Measurements from ENCODE around the gene SLC49A3.
A peak's percentile ranks its signal among the peaks of the same experiment; 100 is the strongest.
"Not testable (repeated sequence)": the region's sequence is repeated elsewhere in the genome, so short reads cannot be mapped to it uniquely, and the experiment has no call there.

SLC49A3 gene

GRCh38 chr4:722169-722725 lies 33.3 kb upstream of the SLC49A3 start:
- DNase-seq (ENCODE audit: low read depth in 1 of 2, low spot score in 1 of 2), result no peak

- no peak for DNase-seq (ENCODE audit: low read depth in 1 of 2, low spot score in 1 of 2)
Observed at GRCh38 chr4:721261-722168, 32.6 kb upstream of the SLC49A3 start.

- DNase-seq (ENCODE audit: low read depth in 1 of 2, low spot score in 1 of 2), result no peak
Observed at GRCh38 chr4:720111-720860, 31.3 kb upstream of the SLC49A3 start.

- DNase-seq (ENCODE audit: low read depth in 1 of 2, low spot score in 1 of 2), result no peak
Observed at GRCh38 chr4:718460-718859, 29.5 kb upstream of the SLC49A3 start.

GRCh38 chr4:717601-718320 lies 28.8 kb upstream of the SLC49A3 start:
- no peak for DNase-seq (ENCODE audit: low read depth in 1 of 2, low spot score in 1 of 2)

- DNase-seq (ENCODE audit: low read depth in 1 of 2, low spot score in 1 of 2), result no peak
Observed at GRCh38 chr4:714087-714486, 25.1 kb upstream of the SLC49A3 start.

GRCh38 chr4:712916-713632 lies 24.1 kb upstream of the SLC49A3 start:
- DNase-seq (ENCODE audit: low read depth in 1 of 2, low spot score in 1 of 2), result no peak

GRCh38 chr4:712093-712492 lies 23.1 kb upstream of the SLC49A3 start:
- no peak for DNase-seq (ENCODE audit: low read depth in 1 of 2, low spot score in 1 of 2)

GRCh38 chr4:710916-711315 lies 22.0 kb upstream of the SLC49A3 start:
- no peak for DNase-seq (ENCODE audit: low read depth in 1 of 2, low spot score in 1 of 2)

- no peak for DNase-seq (ENCODE audit: low read depth in 1 of 2, low spot score in 1 of 2)
Observed at GRCh38 chr4:710116-710515, 21.2 kb upstream of the SLC49A3 start.

- DNase-seq (ENCODE audit: low read depth in 1 of 2, low spot score in 1 of 2), result no peak
Observed at GRCh38 chr4:709348-709747, 20.4 kb upstream of the SLC49A3 start.

GRCh38 chr4:708631-708933 lies 19.6 kb upstream of the SLC49A3 start:
- DNase-seq (ENCODE audit: low read depth in 1 of 2, low spot score in 1 of 2), result no peak

GRCh38 chr4:707929-708630 lies 19.1 kb upstream of the SLC49A3 start:
- DNase-seq (ENCODE audit: low read depth in 1 of 2, low spot score in 1 of 2), result no peak

- no peak for DNase-seq (ENCODE audit: low read depth in 1 of 2, low spot score in 1 of 2)
Observed at GRCh38 chr4:706834-707598, 18.1 kb upstream of the SLC49A3 start.

- DNase-seq (ENCODE audit: low read depth in 1 of 2, low spot score in 1 of 2), result not testable (repeated sequence)
Observed at GRCh38 chr4:706083-706633, 17.2 kb upstream of the SLC49A3 start.

GRCh38 chr4:705278-706082 lies 16.5 kb upstream of the SLC49A3 start, which contains the start of gene PCGF3:
PCGF3 (plus strand) TSS chr4:705832; CDS start chr4:733681, 27,849 bp downstream.
- peak; percentile 90 to 97 for DNase-seq (ENCODE audit: low read depth in 1 of 2, low spot score in 1 of 2)

- no peak for DNase-seq (ENCODE audit: low read depth in 1 of 2, low spot score in 1 of 2)
Observed at GRCh38 chr4:704971-705277, 16.0 kb upstream of the SLC49A3 start.

GRCh38 chr4:704198-704891 lies 15.4 kb upstream of the SLC49A3 start:
- no peak for DNase-seq (ENCODE audit: low read depth in 1 of 2, low spot score in 1 of 2)
